ENCODE data around the gene USH1C.

The USH1C gene

GRCh38 chr11:17529844-17530185 lies 14.4 kb downstream of the USH1C start:
- H2BK5ac ChIP-seq (ENCODE audit: low read length): no peak overlapping the region
- H3K4ac ChIP-seq (ENCODE audit: low read length): no peak overlapping the region
- no CpG with 5 or more reads among the region's 10 CpGs for WGBS, 2 donors (ENCODE audit: extremely low coverage in 2 of 2, insufficient read length in 2 of 2, insufficient replicate concordance in 1 of 2)

GRCh38 chr11:17528906-17529843 lies 15.0 kb downstream of the USH1C start:
- no peak overlapping the region for H2AFZ ChIP-seq (ENCODE audit: low read length)
- no peak overlapping the region for H2BK120ac ChIP-seq (ENCODE audit: low read depth, low read length)
- H3K9ac ChIP-seq (ENCODE audit: low read depth, low read length, poor library complexity): no peak overlapping the region
- H3K36me3 ChIP-seq (replicated peaks in 1 of 2; ENCODE audit: control insufficient read depth in 2 of 2, insufficient read depth in 2 of 2, low read length in 2 of 2): no peaks in the 10 kb centered on the region
- no peak for DNase-seq (ENCODE audit: low spot score)
- H4K91ac ChIP-seq (ENCODE audit: low read depth, low read length, poor library complexity): no peak overlapping the region
- H3K4me3 ChIP-seq (ENCODE audit: low read length in 2 of 2): no peak overlapping the region
- H3K27me3 ChIP-seq (ENCODE audit: control insufficient read depth in 3 of 3, insufficient read depth in 3 of 3, low read depth in 1 of 3, low read length in 3 of 3): peaks cover 0 to 45% (median 0%) of the 10 kb centered on the region in 3 experiments
- no peaks in the 10 kb centered on the region for H3K79me1 ChIP-seq (ENCODE audit: low read depth, low read length)
- no peaks in the 10 kb centered on the region for H3K9me3 ChIP-seq (replicated peaks in 1 of 2; ENCODE audit: control insufficient read depth in 2 of 2, insufficient read depth in 1 of 2, low read depth in 1 of 2, low read length in 2 of 2)
- H2BK12ac ChIP-seq (ENCODE audit: low read length): no peak overlapping the region
- peak overlapping the region; percentile 58 for H3K27ac ChIP-seq (replicated peaks; ENCODE audit: low read length)
- no peak overlapping the region for H2BK5ac ChIP-seq (ENCODE audit: low read length)
- no peak overlapping the region for H3K18ac ChIP-seq (ENCODE audit: low read length)
- H4K8ac ChIP-seq (ENCODE audit: low read depth, low read length): no peak overlapping the region
- no peak overlapping the region for H3K23ac ChIP-seq (ENCODE audit: low read depth, low read length, poor library complexity)
- H3K4me1 ChIP-seq (ENCODE audit: control insufficient read depth in 2 of 2, insufficient read depth in 1 of 2, low read depth in 1 of 2, low read length in 2 of 2): peaks cover 0 to 13% of the 10 kb centered on the region in 2 donors
- no peak overlapping the region for H2BK15ac ChIP-seq (ENCODE audit: low read length)
- no peak overlapping the region for H2AK5ac ChIP-seq (ENCODE audit: low read depth, low read length)
- no peak overlapping the region for H3K4ac ChIP-seq (ENCODE audit: low read length)
- H3K14ac ChIP-seq (ENCODE audit: low read length): no peak overlapping the region
- H3K4me2 ChIP-seq (ENCODE audit: insufficient read depth, low read length, poor library complexity, severe bottlenecking): no peak overlapping the region
- no CpG with 5 or more reads among the region's 14 CpGs for WGBS, 2 donors (ENCODE audit: extremely low coverage in 2 of 2, insufficient read length in 2 of 2, insufficient replicate concordance in 1 of 2)

More at GRCh38 chr11:17529844-17530185, 14.4 kb downstream of the USH1C start:
- Histone ChIP-seq H3K4me3 (ENCODE audit: low read length in 2 of 2) (no peak overlapping the region), H3K4me1 (ENCODE audit: control insufficient read depth in 2 of 2, insufficient read depth in 1 of 2, low read depth in 1 of 2, low read length in 2 of 2) (peaks cover 0 to 13% of the 10 kb centered on the region in 2 donors), H3K79me1 (ENCODE audit: low read depth, low read length) (no peaks in the 10 kb centered on the region), H3K23ac (ENCODE audit: low read depth, low read length, poor library complexity) (no peak overlapping the region), H2AFZ (ENCODE audit: low read length) (no peak overlapping the region), H3K18ac (ENCODE audit: low read length) (no peak overlapping the region), H3K36me3 (replicated peaks in 1 of 2; ENCODE audit: control insufficient read depth in 2 of 2, insufficient read depth in 2 of 2, low read length in 2 of 2) (no peaks in the 10 kb centered on the region), H3K14ac (ENCODE audit: low read length) (no peak overlapping the region), H4K8ac (ENCODE audit: low read depth, low read length) (no peak overlapping the region), H3K9ac (ENCODE audit: low read depth, low read length, poor library complexity) (no peak overlapping the region), H3K27ac (replicated peaks; ENCODE audit: low read length) (peak overlapping the region; percentile 58), H3K27me3 (ENCODE audit: control insufficient read depth in 3 of 3, insufficient read depth in 3 of 3, low read depth in 1 of 3, low read length in 3 of 3) (peaks cover 0 to 42% (median 0%) of the 10 kb centered on the region in 3 experiments), H4K91ac (ENCODE audit: low read depth, low read length, poor library complexity) (no peak overlapping the region), H3K9me3 (replicated peaks in 1 of 2; ENCODE audit: control insufficient read depth in 2 of 2, insufficient read depth in 1 of 2, low read depth in 1 of 2, low read length in 2 of 2) (no peaks in the 10 kb centered on the region), H2BK120ac (ENCODE audit: low read depth, low read length) (no peak overlapping the region), H2BK15ac (ENCODE audit: low read length) (no peak overlapping the region), H2BK12ac (ENCODE audit: low read length) (no peak overlapping the region), H2AK5ac (ENCODE audit: low read depth, low read length) (no peak overlapping the region), H3K4me2 (ENCODE audit: insufficient read depth, low read length, poor library complexity, severe bottlenecking) (no peak overlapping the region)
- no peak for DNase-seq (ENCODE audit: low spot score)

DNA sequence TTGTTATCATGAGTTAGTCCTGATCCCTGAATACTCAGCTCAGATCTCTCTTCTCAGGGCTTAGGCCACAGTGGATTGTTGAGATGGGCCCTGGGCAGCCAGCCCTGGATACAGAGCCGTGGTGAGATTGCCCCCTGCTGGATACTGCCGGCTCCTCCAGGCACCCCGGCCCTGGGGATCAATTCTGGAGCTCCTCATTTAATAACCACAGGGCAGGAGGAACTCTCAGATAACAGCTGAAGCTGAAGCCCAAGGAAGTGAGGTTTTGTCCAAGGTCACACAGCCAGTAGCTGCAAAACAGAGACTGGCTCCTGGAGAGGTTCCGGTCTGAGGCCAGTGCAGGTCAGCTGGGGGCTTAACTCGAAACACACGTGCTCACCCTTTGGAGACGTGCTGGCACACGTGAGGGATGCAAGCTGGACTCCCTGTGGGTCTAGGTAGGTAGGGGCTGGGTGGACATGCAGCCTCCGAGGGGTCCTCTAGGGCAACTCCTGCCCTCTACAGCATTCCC lies 16.0 kb downstream of the USH1C start:
- Histone ChIP-seq H4K8ac (ENCODE audit: low read depth, low read length) (no peak overlapping the region), H3K9me3 (replicated peaks in 1 of 2; ENCODE audit: control insufficient read depth in 2 of 2, insufficient read depth in 1 of 2, low read depth in 1 of 2, low read length in 2 of 2) (no peaks in the 10 kb centered on the region), H3K4me2 (ENCODE audit: insufficient read depth, low read length, poor library complexity, severe bottlenecking) (no peak overlapping the region), H3K14ac (ENCODE audit: low read length) (no peak overlapping the region), H3K18ac (ENCODE audit: low read length) (peak overlapping the region; percentile 18), H2BK5ac (ENCODE audit: low read length) (no peak overlapping the region), H2BK15ac (ENCODE audit: low read length) (no peak overlapping the region), H3K9ac (ENCODE audit: low read depth, low read length, poor library complexity) (no peak overlapping the region), H3K27me3 (ENCODE audit: control insufficient read depth in 3 of 3, insufficient read depth in 3 of 3, low read depth in 1 of 3, low read length in 3 of 3) (peaks cover 0 to 48% (median 0%) of the 10 kb centered on the region in 3 experiments), H3K23ac (ENCODE audit: low read depth, low read length, poor library complexity) (no peak overlapping the region), H3K4ac (ENCODE audit: low read length) (no peak overlapping the region), H2BK120ac (ENCODE audit: low read depth, low read length) (no peak overlapping the region), H3K36me3 (replicated peaks in 1 of 2; ENCODE audit: control insufficient read depth in 2 of 2, insufficient read depth in 2 of 2, low read length in 2 of 2) (no peaks in the 10 kb centered on the region), H2BK12ac (ENCODE audit: low read length) (peak overlapping the region; percentile 48), H3K27ac (replicated peaks; ENCODE audit: low read length) (no peak overlapping the region), H2AK5ac (ENCODE audit: low read depth, low read length) (peak overlapping the region; percentile 42), H4K91ac (ENCODE audit: low read depth, low read length, poor library complexity) (no peak overlapping the region), H2AFZ (ENCODE audit: low read length) (no peak overlapping the region), H3K79me1 (ENCODE audit: low read depth, low read length) (no peaks in the 10 kb centered on the region), H3K4me3 (ENCODE audit: low read length in 2 of 2) (no peak overlapping the region), H3K4me1 (ENCODE audit: control insufficient read depth in 2 of 2, insufficient read depth in 1 of 2, low read depth in 1 of 2, low read length in 2 of 2) (peaks cover 0 to 13% of the 10 kb centered on the region in 2 donors)
- WGBS, 2 donors (ENCODE audit: extremely low coverage in 2 of 2, insufficient read length in 2 of 2, insufficient replicate concordance in 1 of 2): no CpG with 5 or more reads among the region's 9 CpGs
- no peak for DNase-seq (ENCODE audit: low spot score)

GRCh38 chr11:17527628-17527995 lies 16.6 kb downstream of the USH1C start:
- H3K18ac ChIP-seq (ENCODE audit: low read length): no peak overlapping the region
- H2BK5ac ChIP-seq (ENCODE audit: low read length): no peak overlapping the region
- no peak overlapping the region for H2BK120ac ChIP-seq (ENCODE audit: low read depth, low read length)
- no peak overlapping the region for H3K4me2 ChIP-seq (ENCODE audit: insufficient read depth, low read length, poor library complexity, severe bottlenecking)
- no peak overlapping the region for H2AFZ ChIP-seq (ENCODE audit: low read length)
- no peaks in the 10 kb centered on the region for H3K36me3 ChIP-seq (replicated peaks in 1 of 2; ENCODE audit: control insufficient read depth in 2 of 2, insufficient read depth in 2 of 2, low read length in 2 of 2)
- peaks cover 0 to 43% (median 0%) of the 10 kb centered on the region in 3 experiments for H3K27me3 ChIP-seq (ENCODE audit: control insufficient read depth in 3 of 3, insufficient read depth in 3 of 3, low read depth in 1 of 3, low read length in 3 of 3)
- H3K79me1 ChIP-seq (ENCODE audit: low read depth, low read length): no peaks in the 10 kb centered on the region
- H4K8ac ChIP-seq (ENCODE audit: low read depth, low read length): no peak overlapping the region
- no CpG with 5 or more reads among the region's 3 CpGs for WGBS, 2 donors (ENCODE audit: extremely low coverage in 2 of 2, insufficient read length in 2 of 2, insufficient replicate concordance in 1 of 2)
- no peak overlapping the region for H3K4me3 ChIP-seq (ENCODE audit: low read length in 2 of 2)
- H3K14ac ChIP-seq (ENCODE audit: low read length): no peak overlapping the region
- no peak overlapping the region for H3K23ac ChIP-seq (ENCODE audit: low read depth, low read length, poor library complexity)
- no peak overlapping the region for H3K9ac ChIP-seq (ENCODE audit: low read depth, low read length, poor library complexity)
- no peak overlapping the region for H3K4ac ChIP-seq (ENCODE audit: low read length)
- no peak overlapping the region for H2BK12ac ChIP-seq (ENCODE audit: low read length)
- no peak overlapping the region for H2BK15ac ChIP-seq (ENCODE audit: low read length)
- H4K91ac ChIP-seq (ENCODE audit: low read depth, low read length, poor library complexity): no peak overlapping the region
- DNase-seq (ENCODE audit: low spot score): no peak
- H3K9me3 ChIP-seq (replicated peaks in 1 of 2; ENCODE audit: control insufficient read depth in 2 of 2, insufficient read depth in 1 of 2, low read depth in 1 of 2, low read length in 2 of 2): no peaks in the 10 kb centered on the region
- H3K27ac ChIP-seq (replicated peaks; ENCODE audit: low read length): no peak overlapping the region
- H2AK5ac ChIP-seq (ENCODE audit: low read depth, low read length): no peak overlapping the region
- H3K4me1 ChIP-seq (ENCODE audit: control insufficient read depth in 2 of 2, insufficient read depth in 1 of 2, low read depth in 1 of 2, low read length in 2 of 2): peaks cover 0 to 13% of the 10 kb centered on the region in 2 donors

Data from neuronal stem cell (in vitro differentiated cells).